ENCODE measurements around the gene PIGP.

DNA sequence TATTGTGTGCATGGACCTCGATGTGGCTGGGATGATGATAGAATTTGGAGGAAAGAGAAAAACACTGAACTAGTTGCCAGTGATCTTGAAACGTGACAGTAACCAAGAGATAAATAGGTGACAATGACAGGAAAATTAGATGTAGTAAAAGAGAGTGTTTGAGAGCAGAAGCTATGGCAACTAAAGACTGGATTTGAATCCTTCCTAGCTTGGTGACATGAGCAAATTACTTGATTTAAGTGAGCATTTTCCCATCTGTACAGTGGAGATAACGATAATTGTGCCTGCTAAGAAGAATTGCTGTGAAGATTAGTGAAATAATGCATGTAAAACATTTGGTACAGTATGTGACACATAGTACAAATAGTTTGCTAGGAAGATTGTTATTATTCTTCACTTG, 12.9 kb upstream of the PIGP start:
- TF ChIP-seq, protein P1, sequence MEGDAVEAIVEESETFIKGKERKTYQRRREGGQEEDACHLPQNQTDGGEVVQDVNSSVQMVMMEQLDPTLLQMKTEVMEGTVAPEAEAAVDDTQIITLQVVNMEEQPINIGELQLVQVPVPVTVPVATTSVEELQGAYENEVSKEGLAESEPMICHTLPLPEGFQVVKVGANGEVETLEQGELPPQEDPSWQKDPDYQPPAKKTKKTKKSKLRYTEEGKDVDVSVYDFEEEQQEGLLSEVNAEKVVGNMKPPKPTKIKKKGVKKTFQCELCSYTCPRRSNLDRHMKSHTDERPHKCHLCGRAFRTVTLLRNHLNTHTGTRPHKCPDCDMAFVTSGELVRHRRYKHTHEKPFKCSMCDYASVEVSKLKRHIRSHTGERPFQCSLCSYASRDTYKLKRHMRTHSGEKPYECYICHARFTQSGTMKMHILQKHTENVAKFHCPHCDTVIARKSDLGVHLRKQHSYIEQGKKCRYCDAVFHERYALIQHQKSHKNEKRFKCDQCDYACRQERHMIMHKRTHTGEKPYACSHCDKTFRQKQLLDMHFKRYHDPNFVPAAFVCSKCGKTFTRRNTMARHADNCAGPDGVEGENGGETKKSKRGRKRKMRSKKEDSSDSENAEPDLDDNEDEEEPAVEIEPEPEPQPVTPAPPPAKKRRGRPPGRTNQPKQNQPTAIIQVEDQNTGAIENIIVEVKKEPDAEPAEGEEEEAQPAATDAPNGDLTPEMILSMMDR (IDR thresholded peaks at IDR 0.05): no peak
- TF ChIP-seq EZH2 (IDR thresholded peaks at IDR 0.05; ENCODE audit: borderline replicate concordance, insufficient read depth, low read depth, low read length, poor library complexity, severe bottlenecking): no peak

Data from B cell (primary cell).